WTC11 (cell line): ENCODE results near the gene CD180. TPM values are rescaled to one million over a fixed set of nuclear protein-coding genes. Genes with fewer than 3 reads are reported as not detected.

Source experiments
- ATAC-seq: fragments of 200-7000 bp; cut with Tn5 transposase; 2 replicates; pipeline ENCODE4 v1.10.0; 2021; ENCODE audit warnings: mild to moderate bottlenecking, moderate library complexity
- CTCF ChIA-PET: fragments of 300-600 bp; sonication (Branson Sonifier 250); formaldehyde crosslinking; loops from one replicate; lab custom pipeline; 2021; ENCODE audit warnings: antibody characterized with exemption; lab: Charles Lee
- POLR2A ChIA-PET: fragments of 350-600 bp; sonication (Branson Sonifier 250); formaldehyde crosslinking; loops from one replicate; lab custom pipeline; 2021; ENCODE audit warnings: antibody characterized with exemption; lab: Charles Lee
- DNase-seq: peaks from one replicate; pipeline ENCODE4 v3.0.0; 2021; ENCODE audit warnings: low spot score
- H3K27ac Mint-ChIP-seq: 2 replicates; pipeline ENCODE4 v1.8.0; 2021; ENCODE audit warnings: mixed read lengths
- H3K27me3 Mint-ChIP-seq: 2 replicates; pipeline ENCODE4 v1.8.0; 2021; ENCODE audit warnings: low read depth, mild to moderate bottlenecking, moderate library complexity, mixed read lengths
- H3K36me3 Mint-ChIP-seq: 2 replicates; pipeline ENCODE4 v1.8.0; 2021; ENCODE audit warnings: mixed read lengths
- H3K4me1 Mint-ChIP-seq: 2 replicates; pipeline ENCODE4 v1.8.0; 2022; ENCODE audit warnings: mixed read lengths
- H3K4me3 Mint-ChIP-seq: 2 replicates; pipeline ENCODE4 v1.8.0; 2021; ENCODE audit warnings: mild to moderate bottlenecking, moderate library complexity, mixed read lengths
- H3K9me3 Mint-ChIP-seq: 2 replicates; pipeline ENCODE4 v1.8.0; 2021; ENCODE audit warnings: mixed read lengths
- CBFB ChIP-seq: sonication (generic); formaldehyde crosslinking; IDR thresholded peaks from 2 replicates; pipeline ENCODE4 v1.8.1; 2022; ENCODE audit warnings: mild to moderate bottlenecking, low read depth, missing genetic modification reagents
- IRF2 ChIP-seq: sonication (generic); formaldehyde crosslinking; IDR thresholded peaks from 2 replicates; pipeline ENCODE4 v1.8.0; 2022; ENCODE audit warnings: low read depth, missing genetic modification reagents, borderline replicate concordance
- JUN ChIP-seq: sonication (generic); formaldehyde crosslinking; IDR thresholded peaks from 2 replicates; pipeline ENCODE4 v1.8.0; 2023; ENCODE audit warnings: mild to moderate bottlenecking, missing genetic modification reagents
- NR1H2 ChIP-seq: sonication (generic); formaldehyde crosslinking; IDR thresholded peaks from 2 replicates; pipeline ENCODE4 v1.9.0; 2021; ENCODE audit warnings: mild to moderate bottlenecking, moderate library complexity, missing genetic modification reagents
- RELA ChIP-seq: sonication (generic); formaldehyde crosslinking; IDR thresholded peaks from 2 replicates; pipeline ENCODE4 v1.8.1; 2022; ENCODE audit warnings: missing genetic modification reagents, mild to moderate bottlenecking, borderline replicate concordance
- TEAD4 ChIP-seq: sonication (generic); formaldehyde crosslinking; IDR thresholded peaks from 2 replicates; pipeline ENCODE4 v1.8.0; 2022; ENCODE audit warnings: mild to moderate bottlenecking, missing genetic modification reagents
- TP53 ChIP-seq: sonication (generic); formaldehyde crosslinking; IDR thresholded peaks from 2 replicates; pipeline ENCODE4 v1.8.1; 2023; ENCODE audit warnings: mild to moderate bottlenecking, missing genetic modification reagents
- ZNF138 ChIP-seq: sonication (generic); formaldehyde crosslinking; conservative IDR thresholded peaks from 2 replicates; pipeline ENCODE4 v1.8.1; 2022; ENCODE audit warnings: mild to moderate bottlenecking, moderate library complexity, missing genetic modification reagents
- total RNA-seq: library from RNA; stranded (reverse); gene quantifications from 3 replicates; pipeline ENCODE4 v1.2.3, GENCODE V29; 2021
- TF ChIP-seq, protein P1 (sequence below): sonication (generic); formaldehyde crosslinking; IDR thresholded peaks from 2 replicates; pipeline ENCODE4 v1.8.0; 2022; ENCODE audit warnings: mild to moderate bottlenecking, missing genetic modification reagents
- TF ChIP-seq, protein P2 (sequence below): fragments of 250-450 bp; sonication (Bioruptor Pico); IDR thresholded peaks from 2 replicates; pipeline ENCODE4 v2.1.2; 2022; ENCODE audit warnings: mild to moderate bottlenecking, moderate library complexity
- TF ChIP-seq, protein P3 (sequence below): sonication (generic); formaldehyde crosslinking; IDR thresholded peaks from 2 replicates; pipeline ENCODE4 v1.8.0; 2022; ENCODE audit warnings: mild to moderate bottlenecking, missing genetic modification reagents
- TF ChIP-seq, protein P4 (sequence below): sonication (generic); formaldehyde crosslinking; IDR thresholded peaks from 2 replicates; pipeline ENCODE4 v1.8.1; 2022; ENCODE audit warnings: mild to moderate bottlenecking, moderate library complexity, missing genetic modification reagents
- TF ChIP-seq, protein P5 (sequence below): sonication (generic); formaldehyde crosslinking; IDR thresholded peaks from 2 replicates; pipeline ENCODE4 v1.8.0; 2023; ENCODE audit warnings: mild to moderate bottlenecking, missing genetic modification reagents
- TF ChIP-seq, protein P6 (sequence below): sonication (generic); formaldehyde crosslinking; IDR thresholded peaks from 2 replicates; pipeline ENCODE4 v1.8.1; 2022; ENCODE audit warnings: missing genetic modification reagents, borderline replicate concordance
- TF ChIP-seq, protein P7 (sequence below): fragments of 200-600 bp; IDR thresholded peaks from 2 replicates; pipeline ENCODE4 v1.8.0; 2022; ENCODE audit warnings: antibody characterized with exemption

CD180 gene
- total RNA-seq, 1 experiment from 2014 or later: not detected

DNA sequence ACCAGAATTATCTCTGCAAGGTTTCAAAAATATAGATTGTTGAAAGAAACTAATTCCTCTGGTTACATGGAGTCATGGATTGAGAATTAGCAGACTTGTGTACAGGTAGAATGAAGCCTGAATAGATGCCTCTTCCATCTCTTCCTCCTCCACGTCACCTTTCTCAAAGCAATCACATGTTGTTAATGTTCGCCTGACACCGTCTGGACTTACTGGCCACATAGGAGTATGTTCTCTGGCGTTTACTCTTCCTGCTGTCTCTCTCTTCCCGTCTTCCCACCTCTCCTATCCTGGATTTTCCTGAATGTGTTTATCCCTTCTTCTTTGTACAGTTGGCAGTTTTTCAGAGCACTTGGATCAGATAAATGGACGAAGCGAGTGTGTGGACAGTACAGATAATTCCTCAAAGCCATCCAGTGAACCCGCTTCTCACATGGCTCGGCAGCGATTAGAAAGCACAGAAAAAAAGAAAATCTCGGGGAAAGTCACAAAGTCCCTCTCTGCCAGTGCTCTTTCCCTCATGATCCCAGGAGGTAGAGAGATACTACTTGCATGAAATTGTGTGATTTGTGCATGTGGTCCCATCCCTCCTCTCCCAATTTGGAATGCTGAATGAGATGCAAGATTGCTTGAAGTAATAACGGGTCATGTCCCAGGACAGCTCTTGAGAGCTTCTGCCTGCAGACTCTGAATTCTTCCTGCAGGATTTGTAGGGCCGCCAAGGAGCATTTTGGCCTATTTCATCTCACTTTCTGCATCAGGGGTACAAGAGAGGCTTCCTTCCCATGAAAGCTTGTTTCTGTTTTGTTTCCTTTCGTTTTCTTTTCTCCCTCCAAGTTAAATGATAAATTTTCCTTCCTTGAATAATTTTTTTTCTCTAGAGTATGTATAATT is 47.3 kb downstream of the CD180 start:
- POLR2A ChIA-PET: no interaction called here
- H3K4me1 Mint-ChIP-seq: no peaks in the 10 kb centered on the region

DNA sequence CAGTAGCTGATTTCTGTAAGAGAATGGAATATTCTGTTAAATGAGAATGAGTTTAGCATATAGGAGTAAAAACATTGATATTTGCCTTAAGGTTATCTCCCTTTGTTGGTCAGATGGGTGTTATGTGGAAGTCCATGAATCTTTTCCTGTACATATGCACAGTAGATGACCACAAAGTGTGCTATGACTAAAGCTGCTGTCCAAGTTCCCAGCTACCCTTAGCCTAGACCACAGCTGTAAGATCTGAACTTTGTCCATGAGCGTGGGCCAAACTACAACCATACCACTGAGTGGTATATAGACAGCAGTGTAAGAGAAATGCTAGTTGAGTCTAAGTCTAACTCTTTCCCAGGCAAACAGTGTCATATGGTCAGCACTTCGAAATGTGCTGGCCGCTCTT is 48.8 kb downstream of the CD180 start:
- POLR2A ChIA-PET: no interaction called here
- no peaks in the 10 kb centered on the region for H3K27me3 Mint-ChIP-seq
- H3K4me1 Mint-ChIP-seq: no peaks in the 10 kb centered on the region
- TF ChIP-seq, protein P1, sequence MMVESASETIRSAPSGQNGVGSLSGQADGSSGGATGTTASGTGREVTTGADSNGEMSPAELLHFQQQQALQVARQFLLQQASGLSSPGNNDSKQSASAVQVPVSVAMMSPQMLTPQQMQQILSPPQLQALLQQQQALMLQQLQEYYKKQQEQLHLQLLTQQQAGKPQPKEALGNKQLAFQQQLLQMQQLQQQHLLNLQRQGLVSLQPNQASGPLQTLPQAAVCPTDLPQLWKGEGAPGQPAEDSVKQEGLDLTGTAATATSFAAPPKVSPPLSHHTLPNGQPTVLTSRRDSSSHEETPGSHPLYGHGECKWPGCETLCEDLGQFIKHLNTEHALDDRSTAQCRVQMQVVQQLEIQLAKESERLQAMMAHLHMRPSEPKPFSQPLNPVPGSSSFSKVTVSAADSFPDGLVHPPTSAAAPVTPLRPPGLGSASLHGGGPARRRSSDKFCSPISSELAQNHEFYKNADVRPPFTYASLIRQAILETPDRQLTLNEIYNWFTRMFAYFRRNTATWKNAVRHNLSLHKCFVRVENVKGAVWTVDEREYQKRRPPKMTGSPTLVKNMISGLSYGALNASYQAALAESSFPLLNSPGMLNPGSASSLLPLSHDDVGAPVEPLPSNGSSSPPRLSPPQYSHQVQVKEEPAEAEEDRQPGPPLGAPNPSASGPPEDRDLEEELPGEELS (CRISPR knock-in tag): no peak
- TF ChIP-seq TEAD4 (CRISPR knock-in tag) (no peak), JUN (CRISPR knock-in tag) (no peak), TP53 (no peak), RELA (CRISPR knock-in tag) (no peak), IRF2 (CRISPR knock-in tag) (no peak), CBFB (no peak)
- TF ChIP-seq, protein P2, sequence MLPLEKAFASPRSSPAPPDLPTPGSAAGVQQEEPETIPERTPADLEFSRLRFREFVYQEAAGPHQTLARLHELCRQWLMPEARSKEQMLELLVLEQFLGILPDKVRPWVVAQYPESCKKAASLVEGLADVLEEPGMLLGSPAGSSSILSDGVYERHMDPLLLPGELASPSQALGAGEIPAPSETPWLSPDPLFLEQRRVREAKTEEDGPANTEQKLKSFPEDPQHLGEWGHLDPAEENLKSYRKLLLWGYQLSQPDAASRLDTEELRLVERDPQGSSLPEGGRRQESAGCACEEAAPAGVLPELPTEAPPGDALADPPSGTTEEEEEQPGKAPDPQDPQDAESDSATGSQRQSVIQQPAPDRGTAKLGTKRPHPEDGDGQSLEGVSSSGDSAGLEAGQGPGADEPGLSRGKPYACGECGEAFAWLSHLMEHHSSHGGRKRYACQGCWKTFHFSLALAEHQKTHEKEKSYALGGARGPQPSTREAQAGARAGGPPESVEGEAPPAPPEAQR (CRISPR knock-in tag): no peak
- TF ChIP-seq, protein P3, sequence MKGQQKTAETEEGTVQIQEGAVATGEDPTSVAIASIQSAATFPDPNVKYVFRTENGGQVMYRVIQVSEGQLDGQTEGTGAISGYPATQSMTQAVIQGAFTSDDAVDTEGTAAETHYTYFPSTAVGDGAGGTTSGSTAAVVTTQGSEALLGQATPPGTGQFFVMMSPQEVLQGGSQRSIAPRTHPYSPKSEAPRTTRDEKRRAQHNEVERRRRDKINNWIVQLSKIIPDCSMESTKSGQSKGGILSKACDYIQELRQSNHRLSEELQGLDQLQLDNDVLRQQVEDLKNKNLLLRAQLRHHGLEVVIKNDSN (CRISPR knock-in tag): no peak
- TF ChIP-seq, protein P4, sequence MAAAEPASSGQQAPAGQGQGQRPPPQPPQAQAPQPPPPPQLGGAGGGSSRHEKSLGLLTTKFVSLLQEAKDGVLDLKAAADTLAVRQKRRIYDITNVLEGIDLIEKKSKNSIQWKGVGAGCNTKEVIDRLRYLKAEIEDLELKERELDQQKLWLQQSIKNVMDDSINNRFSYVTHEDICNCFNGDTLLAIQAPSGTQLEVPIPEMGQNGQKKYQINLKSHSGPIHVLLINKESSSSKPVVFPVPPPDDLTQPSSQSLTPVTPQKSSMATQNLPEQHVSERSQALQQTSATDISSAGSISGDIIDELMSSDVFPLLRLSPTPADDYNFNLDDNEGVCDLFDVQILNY (CRISPR knock-in tag): no peak
- TF ChIP-seq, protein P5, sequence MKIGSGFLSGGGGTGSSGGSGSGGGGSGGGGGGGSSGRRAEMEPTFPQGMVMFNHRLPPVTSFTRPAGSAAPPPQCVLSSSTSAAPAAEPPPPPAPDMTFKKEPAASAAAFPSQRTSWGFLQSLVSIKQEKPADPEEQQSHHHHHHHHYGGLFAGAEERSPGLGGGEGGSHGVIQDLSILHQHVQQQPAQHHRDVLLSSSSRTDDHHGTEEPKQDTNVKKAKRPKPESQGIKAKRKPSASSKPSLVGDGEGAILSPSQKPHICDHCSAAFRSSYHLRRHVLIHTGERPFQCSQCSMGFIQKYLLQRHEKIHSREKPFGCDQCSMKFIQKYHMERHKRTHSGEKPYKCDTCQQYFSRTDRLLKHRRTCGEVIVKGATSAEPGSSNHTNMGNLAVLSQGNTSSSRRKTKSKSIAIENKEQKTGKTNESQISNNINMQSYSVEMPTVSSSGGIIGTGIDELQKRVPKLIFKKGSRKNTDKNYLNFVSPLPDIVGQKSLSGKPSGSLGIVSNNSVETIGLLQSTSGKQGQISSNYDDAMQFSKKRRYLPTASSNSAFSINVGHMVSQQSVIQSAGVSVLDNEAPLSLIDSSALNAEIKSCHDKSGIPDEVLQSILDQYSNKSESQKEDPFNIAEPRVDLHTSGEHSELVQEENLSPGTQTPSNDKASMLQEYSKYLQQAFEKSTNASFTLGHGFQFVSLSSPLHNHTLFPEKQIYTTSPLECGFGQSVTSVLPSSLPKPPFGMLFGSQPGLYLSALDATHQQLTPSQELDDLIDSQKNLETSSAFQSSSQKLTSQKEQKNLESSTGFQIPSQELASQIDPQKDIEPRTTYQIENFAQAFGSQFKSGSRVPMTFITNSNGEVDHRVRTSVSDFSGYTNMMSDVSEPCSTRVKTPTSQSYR: no peak
- TF ChIP-seq, protein P6, sequence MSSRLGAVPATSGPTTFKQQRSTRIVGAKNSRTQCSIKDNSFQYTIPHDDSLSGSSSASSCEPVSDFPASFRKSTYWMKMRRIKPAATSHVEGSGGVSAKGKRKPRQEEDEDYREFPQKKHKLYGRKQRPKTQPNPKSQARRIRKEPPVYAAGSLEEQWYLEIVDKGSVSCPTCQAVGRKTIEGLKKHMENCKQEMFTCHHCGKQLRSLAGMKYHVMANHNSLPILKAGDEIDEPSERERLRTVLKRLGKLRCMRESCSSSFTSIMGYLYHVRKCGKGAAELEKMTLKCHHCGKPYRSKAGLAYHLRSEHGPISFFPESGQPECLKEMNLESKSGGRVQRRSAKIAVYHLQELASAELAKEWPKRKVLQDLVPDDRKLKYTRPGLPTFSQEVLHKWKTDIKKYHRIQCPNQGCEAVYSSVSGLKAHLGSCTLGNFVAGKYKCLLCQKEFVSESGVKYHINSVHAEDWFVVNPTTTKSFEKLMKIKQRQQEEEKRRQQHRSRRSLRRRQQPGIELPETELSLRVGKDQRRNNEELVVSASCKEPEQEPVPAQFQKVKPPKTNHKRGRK (CRISPR knock-in tag): no peak
- TF ChIP-seq, protein P7, sequence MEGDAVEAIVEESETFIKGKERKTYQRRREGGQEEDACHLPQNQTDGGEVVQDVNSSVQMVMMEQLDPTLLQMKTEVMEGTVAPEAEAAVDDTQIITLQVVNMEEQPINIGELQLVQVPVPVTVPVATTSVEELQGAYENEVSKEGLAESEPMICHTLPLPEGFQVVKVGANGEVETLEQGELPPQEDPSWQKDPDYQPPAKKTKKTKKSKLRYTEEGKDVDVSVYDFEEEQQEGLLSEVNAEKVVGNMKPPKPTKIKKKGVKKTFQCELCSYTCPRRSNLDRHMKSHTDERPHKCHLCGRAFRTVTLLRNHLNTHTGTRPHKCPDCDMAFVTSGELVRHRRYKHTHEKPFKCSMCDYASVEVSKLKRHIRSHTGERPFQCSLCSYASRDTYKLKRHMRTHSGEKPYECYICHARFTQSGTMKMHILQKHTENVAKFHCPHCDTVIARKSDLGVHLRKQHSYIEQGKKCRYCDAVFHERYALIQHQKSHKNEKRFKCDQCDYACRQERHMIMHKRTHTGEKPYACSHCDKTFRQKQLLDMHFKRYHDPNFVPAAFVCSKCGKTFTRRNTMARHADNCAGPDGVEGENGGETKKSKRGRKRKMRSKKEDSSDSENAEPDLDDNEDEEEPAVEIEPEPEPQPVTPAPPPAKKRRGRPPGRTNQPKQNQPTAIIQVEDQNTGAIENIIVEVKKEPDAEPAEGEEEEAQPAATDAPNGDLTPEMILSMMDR: no peak
- no peak overlapping the region for H3K27ac Mint-ChIP-seq
- no peaks in the 10 kb centered on the region for H3K9me3 Mint-ChIP-seq
- H3K36me3 Mint-ChIP-seq: peaks cover 6% of the 10 kb centered on the region
- no peak for ATAC-seq
- H3K4me3 Mint-ChIP-seq: no peak overlapping the region
- no peak for DNase-seq
- CTCF ChIA-PET: no interaction called here

More for the DNA sequence above, 47.3 kb downstream of the CD180 start:
- no peaks in the 10 kb centered on the region for H3K27me3 Mint-ChIP-seq
- CTCF ChIA-PET: interaction anchor here (0.7 to 1.6 kb wide), 20 partner anchors 9 to 336 kb away, joined by 3 to 8 read pairs (median 4); no protein-coding TSS in a partner anchor
- H3K36me3 Mint-ChIP-seq: peaks cover 4% of the 10 kb centered on the region; the same call in 1 of the 2 replicates
- TF ChIP-seq ZNF138 (CRISPR knock-in tag): no peak
- no peak for TF ChIP-seq NR1H2 (CRISPR knock-in tag)
- TF ChIP-seq, protein P6 (CRISPR knock-in tag): no peak
- TF ChIP-seq, all 79 proteins: peak for 0
- ATAC-seq (no peak), DNase-seq (no peak)
- no peak overlapping the region for H3K4me3 Mint-ChIP-seq
- H3K9me3 Mint-ChIP-seq: no peaks in the 10 kb centered on the region
- peak overlapping the region; percentile 1; the same call in 1 of the 2 replicates for H3K27ac Mint-ChIP-seq
